ENCODE data around the gene INF2.

Gene INF2

GRCh38 chr14:104691546-104692260 lies 2.3 kb downstream of the INF2 start:
- no peak for DNase-seq

- no peak for DNase-seq
Observed at GRCh38 chr14:104692261-104692938, 3.0 kb downstream of the INF2 start.

- DNase-seq: no peak
Observed at GRCh38 chr14:104692939-104693315, 3.5 kb downstream of the INF2 start.

- DNase-seq: no peak
Observed at GRCh38 chr14:104693482-104694431, 4.3 kb downstream of the INF2 start.

- peak; percentile 5 for DNase-seq
Observed at GRCh38 chr14:104694475-104694950, 5.1 kb downstream of the INF2 start.

- no peak for DNase-seq
Observed at GRCh38 chr14:104694991-104695659, 5.7 kb downstream of the INF2 start.

GRCh38 chr14:104695660-104696000 lies 6.2 kb downstream of the INF2 start:
- no peak for DNase-seq

- no peak for DNase-seq
Observed at GRCh38 chr14:104696671-104697316, 7.4 kb downstream of the INF2 start.

- DNase-seq: no peak
Observed at GRCh38 chr14:104697317-104697703, 7.9 kb downstream of the INF2 start.

GRCh38 chr14:104697892-104698583 lies 8.6 kb downstream of the INF2 start:
- DNase-seq: no peak

- no peak for DNase-seq
Observed at GRCh38 chr14:104698688-104699425, 9.4 kb downstream of the INF2 start.

- no peak for DNase-seq
Observed at GRCh38 chr14:104699426-104699748, 10.0 kb downstream of the INF2 start.

- DNase-seq: no peak
Observed at GRCh38 chr14:104700225-104700651, 10.8 kb downstream of the INF2 start.

- DNase-seq: no peak
Observed at GRCh38 chr14:104700747-104701217, 11.4 kb downstream of the INF2 start.

- no peak for DNase-seq
Observed at GRCh38 chr14:104701383-104702076, 12.1 kb downstream of the INF2 start.

- DNase-seq: no peak
Observed at GRCh38 chr14:104702106-104702505, 12.7 kb downstream of the INF2 start.

GRCh38 chr14:104702673-104703072 lies 13.3 kb downstream of the INF2 start:
- no peak for DNase-seq

GRCh38 chr14:104703269-104703668 lies 13.9 kb downstream of the INF2 start:
- no peak for DNase-seq

- no peak for DNase-seq
Observed at GRCh38 chr14:104704252-104704651, 14.8 kb downstream of the INF2 start.

- DNase-seq: no peak
Observed at GRCh38 chr14:104705340-104706047, 16.1 kb downstream of the INF2 start.
